DMS 273 treated with DMSO at 0.1 percent for 48 hours (cell line): Measurements from ENCODE around the gene NID1.

ENCODE experiments used
- DNase-seq: peaks from one replicate; lab custom pipeline; 2025; lab: John Stamatoyannopoulos, UW

Gene NID1

GRCh38 chr1:236067854-236068454, 3.1 kb upstream of the NID1 start:
- no peak for DNase-seq

DNA sequence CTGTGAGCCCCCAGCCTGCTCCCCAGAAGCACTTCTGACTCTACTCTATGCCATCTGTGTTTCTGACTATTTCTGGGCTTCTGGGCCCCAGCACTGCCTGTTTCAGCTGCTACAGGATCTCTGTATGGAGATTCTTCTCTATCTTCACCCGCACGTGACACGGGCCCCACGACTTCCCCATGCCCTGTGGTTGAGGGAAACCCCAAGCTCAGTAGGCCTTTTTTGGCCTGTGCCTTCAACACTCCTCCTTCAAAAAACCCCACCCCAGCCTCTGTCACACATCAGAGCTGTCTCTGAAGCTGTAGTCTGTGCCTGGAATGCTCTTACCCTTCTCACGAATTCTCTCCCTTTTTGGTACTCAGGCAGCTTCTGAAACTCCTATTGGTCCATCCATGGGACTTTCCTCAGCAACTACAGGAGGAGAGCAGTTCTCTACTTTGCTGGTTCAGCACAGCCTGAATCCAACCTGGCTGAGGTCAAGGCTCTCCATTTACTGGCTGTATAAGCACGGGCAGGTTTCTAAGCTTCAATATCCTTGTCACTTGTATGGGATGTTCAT, 2.0 kb upstream of the NID1 start:
- DNase-seq: no peak

DNA sequence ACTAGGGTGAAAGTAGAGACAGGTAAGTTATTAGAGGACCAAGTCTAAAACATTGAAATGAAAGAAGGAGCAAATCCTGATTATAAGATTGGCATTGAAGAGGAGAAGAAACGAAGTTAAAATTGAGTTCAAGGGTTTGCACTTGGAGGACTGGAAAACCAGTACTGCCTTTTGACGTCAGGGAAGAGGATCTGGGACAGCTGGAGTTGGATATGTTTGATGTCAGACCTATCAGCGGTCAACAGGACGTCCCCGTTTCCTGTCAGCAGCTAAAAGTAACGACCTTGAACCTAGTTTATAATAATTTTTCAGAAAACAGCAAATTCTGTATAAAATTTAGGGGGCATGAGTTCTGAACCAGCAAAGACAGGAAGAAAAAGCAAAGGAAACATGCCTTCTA, 1.2 kb upstream of the NID1 start:
- DNase-seq: no peak

- no peak for DNase-seq
Observed at GRCh38 chr1:236065509-236066005, 667 bp upstream of the NID1 start.

DNA sequence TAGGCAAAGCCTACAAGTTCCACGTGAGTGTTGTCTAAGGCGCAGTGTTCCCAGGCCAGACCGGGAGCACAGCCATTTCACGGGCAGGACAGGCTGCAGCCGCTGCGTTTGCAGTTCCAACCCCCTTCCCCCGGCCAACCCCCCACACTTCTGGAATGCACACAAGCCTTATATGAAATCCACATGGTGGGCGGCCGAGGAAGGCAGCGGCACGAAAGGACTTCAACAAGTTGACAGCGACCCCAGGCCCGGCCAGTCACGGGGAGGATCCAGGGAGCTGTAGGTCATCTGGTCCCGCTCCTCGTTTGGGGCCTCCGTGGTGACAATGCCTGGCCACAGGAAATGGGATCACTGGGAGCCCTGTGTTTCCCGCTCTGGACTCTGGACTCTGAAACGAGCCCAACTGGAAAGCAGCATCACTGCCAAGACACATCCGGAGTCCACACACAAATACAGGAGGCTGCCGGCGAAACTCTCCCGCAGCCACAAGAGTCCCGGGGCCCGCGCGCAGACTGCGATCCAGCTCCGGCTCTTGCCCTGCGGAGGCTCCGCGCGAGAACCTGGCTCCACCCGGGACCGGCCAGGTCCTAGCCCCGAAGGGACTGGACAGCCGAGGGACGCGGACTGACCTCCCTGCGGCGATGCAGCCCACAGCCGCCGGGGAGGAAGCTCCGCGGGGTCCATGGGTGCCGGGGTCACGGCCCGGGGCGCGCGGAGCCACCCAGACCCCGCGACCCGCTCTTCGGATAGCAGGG, 794 bp downstream of the NID1 start:
- DNase-seq: no peak

DNA sequence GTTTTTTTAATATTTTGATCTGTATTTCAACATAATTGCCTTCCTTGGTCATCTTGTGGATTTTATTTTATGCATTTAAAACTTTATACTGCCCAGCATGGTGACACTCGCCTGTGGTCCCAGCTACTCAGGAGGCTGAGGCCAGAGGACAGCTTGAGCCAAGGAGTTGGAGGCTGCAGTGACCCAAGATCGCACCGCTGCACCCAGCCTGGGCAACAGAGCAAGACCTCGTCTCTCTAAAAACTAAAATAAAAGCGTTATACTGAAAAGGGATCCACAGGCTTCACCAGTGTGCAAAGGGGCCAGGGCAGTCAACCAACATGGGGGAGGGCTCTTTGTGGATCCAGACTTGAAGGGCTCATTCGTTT, 1.4 kb downstream of the NID1 start:
- DNase-seq: no peak

DNA sequence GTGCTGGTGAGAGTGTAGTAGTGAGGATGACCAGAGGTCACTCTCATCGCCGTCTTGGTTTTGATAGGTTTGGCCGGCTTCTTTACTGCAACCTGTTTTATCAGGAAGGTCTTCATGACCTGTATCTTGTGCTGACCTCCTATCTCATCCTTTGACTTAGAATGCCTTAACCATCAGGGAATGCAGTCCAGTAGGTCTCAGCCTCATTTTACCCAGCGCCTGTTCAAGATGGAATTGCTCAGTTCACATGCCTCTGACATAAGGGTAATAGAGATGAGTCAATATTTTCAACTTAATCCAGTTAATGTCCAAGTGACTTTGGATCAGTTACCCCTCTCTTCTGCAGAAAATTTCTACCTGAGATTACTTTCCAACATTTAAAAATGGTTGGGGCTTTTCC, 4.6 kb downstream of the NID1 start:
- DNase-seq: no peak

- no peak for DNase-seq
Observed at GRCh38 chr1:236059011-236059410, 5.9 kb downstream of the NID1 start.

GRCh38 chr1:236058141-236058934, 6.6 kb downstream of the NID1 start:
- no peak for DNase-seq

GRCh38 chr1:236057546-236057945, 7.3 kb downstream of the NID1 start:
- DNase-seq: no peak

DNA sequence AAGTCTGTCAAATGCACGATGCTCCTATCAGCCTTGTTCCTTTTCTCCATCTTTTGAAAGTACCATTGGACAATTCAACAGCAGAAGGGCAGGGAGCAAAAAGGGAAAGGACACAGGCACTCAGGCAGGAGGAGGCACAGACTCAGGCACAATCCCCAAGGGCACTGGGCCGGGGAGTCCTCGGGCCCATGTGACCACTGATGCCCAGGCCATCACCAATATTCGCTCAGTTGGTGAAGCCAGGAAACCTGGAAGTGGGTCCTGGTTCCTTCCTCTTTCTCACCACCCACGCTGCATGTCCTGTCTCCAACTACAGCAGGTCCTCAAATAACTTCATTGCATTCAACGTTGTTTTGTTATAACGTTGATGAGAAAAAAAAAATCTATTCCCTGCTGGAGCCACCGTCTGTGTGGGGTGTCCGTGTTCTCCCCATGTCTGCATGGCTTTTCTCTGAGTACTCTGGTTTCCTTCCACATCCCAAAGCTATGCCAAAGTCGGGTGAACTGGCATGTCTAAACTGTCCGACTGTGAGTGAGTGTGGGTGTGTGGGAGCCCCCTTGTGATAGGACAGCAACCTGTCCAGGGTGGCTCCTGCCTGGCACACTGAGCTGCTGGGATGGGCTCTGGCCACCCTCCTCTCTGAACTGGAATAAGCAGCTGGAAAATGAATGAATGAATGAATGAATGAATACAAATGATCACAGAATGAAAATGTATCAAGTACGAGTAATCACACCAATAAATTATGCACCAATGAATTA, 12.5 kb downstream of the NID1 start:
- DNase-seq: no peak

- no peak for DNase-seq
Observed at GRCh38 chr1:236051242-236051791, 13.6 kb downstream of the NID1 start.

DNA sequence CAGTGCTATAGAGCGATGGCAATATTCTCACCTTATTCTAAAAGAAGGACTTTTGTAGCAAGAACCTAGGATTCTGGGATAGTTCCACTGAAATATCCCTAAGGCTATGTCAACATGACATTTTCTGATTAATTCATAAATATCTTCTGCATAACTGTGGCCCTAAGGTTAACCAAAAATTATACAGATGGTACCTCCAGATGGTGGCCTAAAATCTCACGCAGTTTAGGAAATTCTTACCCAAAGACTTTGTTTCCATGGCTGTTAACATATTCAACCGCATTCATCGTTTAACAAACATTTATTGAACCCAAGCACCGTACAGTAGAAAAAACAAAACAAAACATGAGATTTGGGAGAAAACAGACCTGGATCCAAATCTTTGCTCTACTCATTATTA, 19.1 kb downstream of the NID1 start:
- no peak for DNase-seq

DNA sequence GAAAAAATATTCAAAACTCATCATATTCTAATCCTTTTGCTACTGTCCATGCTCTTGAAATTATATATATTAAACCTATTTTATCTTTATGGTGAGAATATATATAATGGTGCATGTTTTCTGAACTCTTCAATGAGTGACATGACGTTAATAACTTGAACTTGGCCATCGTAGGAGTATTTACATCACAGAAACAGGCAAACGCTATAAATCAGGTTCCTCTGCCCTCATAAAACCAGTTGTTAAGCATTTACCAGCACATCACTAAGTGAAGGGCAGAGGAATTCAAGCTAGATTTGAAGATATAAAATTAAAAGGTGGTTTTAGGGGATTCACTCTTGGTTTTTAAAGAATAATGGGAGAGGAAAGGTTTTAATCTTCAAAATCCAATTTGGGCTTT, 20.5 kb downstream of the NID1 start:
- DNase-seq: no peak

GRCh38 chr1:236041631-236042618, 23.0 kb downstream of the NID1 start:
- no peak for DNase-seq

DNA sequence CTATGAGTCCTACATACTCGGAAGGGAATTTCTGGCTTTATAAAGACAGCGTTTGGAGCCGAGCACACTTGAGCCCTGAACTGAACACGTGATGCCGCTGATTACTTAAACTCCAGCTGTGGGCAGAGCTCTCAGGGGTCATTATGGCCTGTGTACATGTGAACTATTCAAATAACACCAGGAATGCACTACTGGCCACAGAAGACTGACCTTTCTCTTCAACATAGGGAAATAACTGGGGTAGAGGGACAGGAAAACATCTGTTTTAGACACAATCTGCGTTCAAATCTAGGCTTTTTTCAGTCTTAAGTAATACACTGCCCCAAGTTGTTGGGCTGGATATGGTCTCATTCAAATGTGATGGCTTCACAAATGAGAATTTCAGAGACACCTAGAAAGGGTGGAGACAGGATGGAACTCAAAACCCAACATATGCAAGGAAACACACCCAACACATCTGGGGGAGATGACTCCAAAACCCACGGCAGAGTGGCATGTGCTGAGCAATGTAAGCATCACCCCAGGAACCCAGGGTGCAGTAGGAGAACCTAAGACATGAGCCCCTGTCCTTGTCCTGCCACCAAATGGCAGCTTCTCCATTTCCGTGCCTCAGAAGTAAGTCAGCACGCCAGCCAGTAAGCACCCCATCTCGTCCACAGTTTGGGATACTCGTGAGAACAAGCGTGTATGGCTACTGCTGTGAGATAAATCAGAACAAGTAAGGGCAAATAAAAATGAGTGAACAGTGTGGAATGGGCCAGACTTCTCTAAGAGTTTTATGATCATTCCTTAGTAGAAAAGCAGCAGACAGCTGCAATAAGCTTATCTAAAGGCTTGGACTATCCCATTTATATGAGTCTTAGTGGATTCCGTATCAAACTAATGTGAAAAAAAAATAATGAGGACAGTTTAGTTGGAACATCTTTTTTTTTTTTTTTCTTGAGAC, 24.9 kb downstream of the NID1 start:
- DNase-seq: no peak

DNA sequence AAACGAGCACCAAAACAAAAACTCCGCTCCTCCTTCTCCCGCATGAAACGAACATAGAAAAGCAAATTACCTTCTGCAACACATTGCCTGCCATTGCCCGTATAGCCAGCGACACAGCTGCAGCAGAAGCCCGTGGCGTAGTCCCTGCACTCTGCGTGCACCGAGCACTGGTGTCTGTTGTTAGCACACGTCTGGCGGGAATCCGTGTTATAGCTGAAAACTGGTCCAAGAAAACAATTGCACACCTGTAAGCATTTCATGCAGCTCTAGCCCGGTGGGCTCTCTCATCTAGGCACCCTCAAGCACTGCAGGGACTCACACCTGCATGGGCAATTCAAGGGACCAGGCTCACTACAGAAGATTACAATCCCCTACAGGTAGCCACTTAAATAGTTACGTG, 26.9 kb downstream of the NID1 start:
- no peak for DNase-seq

DNA sequence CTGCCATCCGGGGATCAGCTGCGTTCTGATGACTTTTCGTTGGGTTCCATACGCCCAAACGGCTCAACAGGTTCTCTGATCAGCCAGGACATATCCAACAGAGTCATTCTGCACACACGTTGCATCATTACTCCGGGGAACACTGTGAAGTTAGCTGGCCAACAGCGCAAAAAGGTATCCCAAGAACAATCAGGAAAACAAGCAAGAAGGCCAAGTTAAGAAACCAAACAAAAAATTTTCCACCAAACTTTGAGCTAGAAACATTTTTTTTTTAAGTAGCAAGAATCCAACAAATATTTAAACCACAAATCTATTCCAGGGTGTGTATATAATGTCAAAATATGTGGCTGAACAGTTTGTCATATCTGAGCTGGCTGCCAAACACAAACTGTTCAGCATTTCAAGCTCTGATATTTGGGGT, 29.2 kb downstream of the NID1 start:
- no peak for DNase-seq

GRCh38 chr1:236033336-236033735, 31.6 kb downstream of the NID1 start:
- no peak for DNase-seq
